ENCODE data around the gene CDC14B.
"Not testable (repeated sequence)": the region's sequence is repeated elsewhere in the genome, so short reads cannot be mapped to it uniquely, and the experiment has no call there.

Gene CDC14B

DNA sequence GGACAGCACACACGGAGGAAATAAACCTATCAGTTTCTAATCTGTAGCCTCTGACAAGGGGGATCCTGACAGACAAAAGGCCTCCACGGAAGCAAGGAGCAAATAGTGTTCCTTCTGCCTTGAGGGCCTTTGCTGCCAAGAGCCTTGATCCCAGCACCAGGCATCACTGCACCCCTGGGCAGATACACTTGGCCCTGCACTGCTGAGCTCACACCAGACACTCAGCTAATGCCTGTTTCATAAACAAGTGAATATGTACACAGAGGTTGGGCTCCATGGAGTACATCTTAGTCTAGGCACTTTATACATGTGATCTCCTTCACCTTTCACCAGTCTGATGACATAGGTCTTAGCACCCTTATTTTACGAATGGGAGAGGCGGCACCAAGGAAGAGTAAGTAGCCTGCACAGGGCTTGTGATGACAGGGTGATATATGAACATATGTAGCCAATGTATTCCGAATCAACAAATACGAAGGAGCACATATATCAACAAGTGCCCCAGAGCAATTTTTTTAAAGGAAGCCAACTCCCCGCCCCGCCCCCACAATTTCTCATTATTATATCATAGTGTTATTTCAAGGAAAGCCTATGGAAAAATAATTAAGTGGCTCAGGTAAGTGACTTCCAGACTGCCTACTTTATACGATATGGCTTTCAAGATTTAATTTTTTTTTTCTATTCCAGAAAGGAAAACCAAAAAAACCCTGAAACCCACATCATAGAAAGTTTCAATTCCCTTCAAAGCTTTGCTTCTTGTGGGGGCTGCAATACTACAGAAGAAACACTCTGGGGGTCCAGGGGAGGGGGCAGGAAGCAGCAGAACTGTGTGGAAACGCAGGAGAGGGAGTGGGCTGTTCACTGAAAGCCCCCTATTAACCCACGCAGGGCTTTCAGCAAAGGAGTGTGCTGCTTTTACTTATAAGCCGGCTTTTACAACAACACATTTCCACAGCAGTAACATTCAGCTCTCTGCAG, 32.0 kb downstream of the CDC14B start:
- no peak for DNase-seq (ENCODE audit: low read depth)
- H3K4me3 ChIP-seq (ENCODE audit: low read depth, low read length): no peak overlapping the region
- TF ChIP-seq, protein P1, sequence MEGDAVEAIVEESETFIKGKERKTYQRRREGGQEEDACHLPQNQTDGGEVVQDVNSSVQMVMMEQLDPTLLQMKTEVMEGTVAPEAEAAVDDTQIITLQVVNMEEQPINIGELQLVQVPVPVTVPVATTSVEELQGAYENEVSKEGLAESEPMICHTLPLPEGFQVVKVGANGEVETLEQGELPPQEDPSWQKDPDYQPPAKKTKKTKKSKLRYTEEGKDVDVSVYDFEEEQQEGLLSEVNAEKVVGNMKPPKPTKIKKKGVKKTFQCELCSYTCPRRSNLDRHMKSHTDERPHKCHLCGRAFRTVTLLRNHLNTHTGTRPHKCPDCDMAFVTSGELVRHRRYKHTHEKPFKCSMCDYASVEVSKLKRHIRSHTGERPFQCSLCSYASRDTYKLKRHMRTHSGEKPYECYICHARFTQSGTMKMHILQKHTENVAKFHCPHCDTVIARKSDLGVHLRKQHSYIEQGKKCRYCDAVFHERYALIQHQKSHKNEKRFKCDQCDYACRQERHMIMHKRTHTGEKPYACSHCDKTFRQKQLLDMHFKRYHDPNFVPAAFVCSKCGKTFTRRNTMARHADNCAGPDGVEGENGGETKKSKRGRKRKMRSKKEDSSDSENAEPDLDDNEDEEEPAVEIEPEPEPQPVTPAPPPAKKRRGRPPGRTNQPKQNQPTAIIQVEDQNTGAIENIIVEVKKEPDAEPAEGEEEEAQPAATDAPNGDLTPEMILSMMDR (IDR thresholded peaks at IDR 0.05; ENCODE audit: low read depth, low read length, missing control alignments): no peak
- in situ Hi-C loops (cut with HindIII; ENCODE audit: low sequenced_read_pairs): no loop called here

- H3K4me3 ChIP-seq (ENCODE audit: low read depth, low read length): no peak overlapping the region
- DNase-seq (ENCODE audit: low read depth): no peak
- TF ChIP-seq, protein P1 (IDR thresholded peaks at IDR 0.05; ENCODE audit: low read depth, low read length, missing control alignments): no peak
- in situ Hi-C loops (cut with HindIII; ENCODE audit: low sequenced_read_pairs): no loop called here
These were observed 34.2 kb downstream of the CDC14B start for GRCh38 chr9:96585426-96585825.

DNA sequence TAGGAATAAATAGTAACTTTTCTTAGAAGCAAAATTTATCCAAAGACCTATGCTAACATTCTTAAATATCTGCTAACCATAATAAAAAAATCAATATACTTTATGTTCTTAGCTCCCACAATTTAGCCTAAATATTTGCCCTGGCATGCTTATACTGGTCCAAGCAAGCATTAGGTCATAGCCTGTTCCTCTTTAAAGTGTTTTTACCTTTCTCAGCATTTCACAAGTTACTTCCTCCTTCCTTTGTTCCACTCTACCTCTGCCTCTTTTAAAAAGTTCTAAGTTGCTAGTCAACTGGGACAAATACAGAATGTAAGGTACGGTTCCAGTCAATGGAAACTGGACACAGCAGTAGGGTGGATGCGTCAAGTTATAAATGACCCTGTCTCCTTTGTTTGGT, 37.4 kb downstream of the CDC14B start:
- in situ Hi-C loops (cut with HindIII; ENCODE audit: low sequenced_read_pairs); H3K4me3 ChIP-seq (ENCODE audit: low read depth, low read length); DNase-seq (ENCODE audit: low read depth): not testable (repeated sequence)

GRCh38 chr9:96581786-96582185, 37.9 kb downstream of the CDC14B start:
- TF ChIP-seq, protein P1 (IDR thresholded peaks at IDR 0.05; ENCODE audit: low read depth, low read length, missing control alignments): no peak
- H3K4me3 ChIP-seq (ENCODE audit: low read depth, low read length): no peak overlapping the region
- in situ Hi-C loops (cut with HindIII; ENCODE audit: low sequenced_read_pairs): no loop called here
- DNase-seq (ENCODE audit: low read depth): no peak

GRCh38 chr9:96581301-96581700, 38.3 kb downstream of the CDC14B start:
- no peak for DNase-seq (ENCODE audit: low read depth)
- in situ Hi-C loops (cut with HindIII; ENCODE audit: low sequenced_read_pairs): no loop called here
- TF ChIP-seq, protein P1 (IDR thresholded peaks at IDR 0.05; ENCODE audit: low read depth, low read length, missing control alignments): no peak
- no peak overlapping the region for H3K4me3 ChIP-seq (ENCODE audit: low read depth, low read length)

- in situ Hi-C loops (cut with HindIII; ENCODE audit: low sequenced_read_pairs): no loop called here
- DNase-seq (ENCODE audit: low read depth): no peak
- TF ChIP-seq, protein P1 (IDR thresholded peaks at IDR 0.05; ENCODE audit: low read depth, low read length, missing control alignments): no peak
- H3K4me3 ChIP-seq (ENCODE audit: low read depth, low read length): no peak overlapping the region
These were observed 44.7 kb downstream of the CDC14B start for GRCh38 chr9:96574931-96575351.

- in situ Hi-C loops (cut with HindIII; ENCODE audit: low sequenced_read_pairs): no loop called here
- TF ChIP-seq, protein P1 (IDR thresholded peaks at IDR 0.05; ENCODE audit: low read depth, low read length, missing control alignments): no peak
- no peak overlapping the region for H3K4me3 ChIP-seq (ENCODE audit: low read depth, low read length)
- no peak for DNase-seq (ENCODE audit: low read depth)
These were observed 45.2 kb downstream of the CDC14B start for GRCh38 chr9:96574455-96574854.
